Nephron progenitor cell (in vitro differentiated cells): Measurements from ENCODE around the gene CNOT9.

ENCODE experiments used
- DNase-seq: peaks from one replicate; pipeline ENCODE4 v3.0.0; 2021
- H3K27ac Mint-ChIP-seq: 2 replicates; pipeline ENCODE4 v1.8.0; 2021; ENCODE audit warnings: mild to moderate bottlenecking, moderate library complexity, mixed read lengths
- H3K27me3 Mint-ChIP-seq: 2 replicates; pipeline ENCODE4 v1.8.0; 2021; ENCODE audit warnings: mild to moderate bottlenecking, low read depth, mixed read lengths; ENCODE audit not compliant: poor library complexity
- H3K36me3 Mint-ChIP-seq: 2 replicates; pipeline ENCODE4 v1.8.0; 2021; ENCODE audit warnings: low read depth, mixed read lengths
- H3K4me1 Mint-ChIP-seq: 2 replicates; pipeline ENCODE4 v1.8.0; 2021; ENCODE audit warnings: mixed read lengths
- H3K4me3 Mint-ChIP-seq: 2 replicates; pipeline ENCODE4 v1.8.0; 2021; ENCODE audit warnings: mild to moderate bottlenecking, moderate library complexity, mixed read lengths
- H3K9me3 Mint-ChIP-seq: 2 replicates; pipeline ENCODE4 v1.8.0; 2021; ENCODE audit warnings: mild to moderate bottlenecking, moderate library complexity, mixed read lengths
- CTCF ChIP-seq: fragments of 200-600 bp; sonication (generic); IDR thresholded peaks from 2 replicates; pipeline ENCODE4 v1.5.0; 2021; ENCODE audit warnings: antibody characterized with exemption

Gene CNOT9

GRCh38 chr2:218557941-218558340 is 10.7 kb upstream of the CNOT9 start:
- H3K4me1 Mint-ChIP-seq, result peaks cover 27% of the 10 kb centered on the region
- no peak for TF ChIP-seq CTCF
- peaks cover 70% of the 10 kb centered on the region for H3K36me3 Mint-ChIP-seq
- H3K27ac Mint-ChIP-seq, result no peak overlapping the region
- no peaks in the 10 kb centered on the region for H3K27me3 Mint-ChIP-seq
- no peak overlapping the region for H3K4me3 Mint-ChIP-seq
- DNase-seq, result no peak
- peaks cover 3% of the 10 kb centered on the region for H3K9me3 Mint-ChIP-seq

- Mint-ChIP-seq H3K4me1 (peaks cover 27% of the 10 kb centered on the region), H3K9me3 (no peaks in the 10 kb centered on the region), H3K36me3 (peaks cover 66% of the 10 kb centered on the region), H3K4me3 (peak overlapping the region; percentile 28), H3K27ac (peak overlapping the region; percentile 89), H3K27me3 (no peaks in the 10 kb centered on the region)
- peak; percentile 29 for DNase-seq
- no peak for TF ChIP-seq CTCF
Observed at GRCh38 chr2:218558986-218559385, 9.7 kb upstream of the CNOT9 start.

GRCh38 chr2:218564056-218564455 is 4.6 kb upstream of the CNOT9 start:
- no peak for DNase-seq
- Mint-ChIP-seq H3K9me3 (no peaks in the 10 kb centered on the region), H3K4me1 (peaks cover 31% of the 10 kb centered on the region), H3K4me3 (no peak overlapping the region), H3K36me3 (peaks cover 48% of the 10 kb centered on the region), H3K27me3 (no peaks in the 10 kb centered on the region), H3K27ac (peak overlapping the region; percentile 26)
- no peak for TF ChIP-seq CTCF

GRCh38 chr2:218566296-218566695 is 2.3 kb upstream of the CNOT9 start:
- Mint-ChIP-seq H3K27ac (no peak overlapping the region), H3K4me3 (peak overlapping the region; percentile 94), H3K9me3 (no peaks in the 10 kb centered on the region), H3K36me3 (peaks cover 35% of the 10 kb centered on the region), H3K4me1 (peaks cover 39% of the 10 kb centered on the region), H3K27me3 (no peaks in the 10 kb centered on the region)
- no peak for TF ChIP-seq CTCF
- no peak for DNase-seq

- peak overlapping the region; percentile 98 for H3K27ac Mint-ChIP-seq
- no peak for DNase-seq
- H3K4me3 Mint-ChIP-seq, result peak overlapping the region; percentile 94
- H3K9me3 Mint-ChIP-seq, result no peaks in the 10 kb centered on the region
- H3K4me1 Mint-ChIP-seq, result peaks cover 49% of the 10 kb centered on the region
- no peak for TF ChIP-seq CTCF
- H3K27me3 Mint-ChIP-seq, result no peaks in the 10 kb centered on the region
- peaks cover 29% of the 10 kb centered on the region for H3K36me3 Mint-ChIP-seq
Observed at GRCh38 chr2:218567797-218568189, 846 bp upstream of the CNOT9 start.

- peak; percentile 74 for DNase-seq
- H3K27me3 Mint-ChIP-seq, result no peaks in the 10 kb centered on the region
- H3K9me3 Mint-ChIP-seq, result no peaks in the 10 kb centered on the region
- H3K27ac Mint-ChIP-seq, result peak overlapping the region; percentile 98
- peaks cover 32% of the 10 kb centered on the region for H3K36me3 Mint-ChIP-seq
- TF ChIP-seq CTCF, result no peak
- peaks cover 50% of the 10 kb centered on the region for H3K4me1 Mint-ChIP-seq
- H3K4me3 Mint-ChIP-seq, result peak overlapping the region; percentile 94
Observed at GRCh38 chr2:218569038-218569431, 396 bp downstream of the CNOT9 start.
